C4-2B (cell line): ENCODE measurements around the gene ARVCF.

Experiments
- CTCF ChIP-seq: fragments of 450-650 bp; conservative IDR thresholded peaks from 2 replicates; pipeline ENCODE4 v1.5.1; 2017; ENCODE audit warnings: mild to moderate bottlenecking
- ZFX ChIP-seq: fragments of 450-650 bp; IDR thresholded peaks from 2 replicates; pipeline ENCODE4 v1.6.1; 2017

GRCh38 chr22:20063271-20064139 lies 46.9 kb upstream of the ARVCF start:
- TF ChIP-seq CTCF (no peak), ZFX (no peak)
